Measurements from ENCODE around the gene GABARAP. TPM values are rescaled to one million over a fixed set of nuclear protein-coding genes. Genes with fewer than 3 reads are reported as not detected.

GABARAP gene
- total and polyA plus RNA-seq, 2 of the 8 experiments (the other 6 are each of a cell fraction or from before 2014, with no cell fraction given): 252 to 581 TPM

GRCh38 chr17:7290685-7291084, 48.4 kb upstream of the GABARAP start (continued):
- TF ChIP-seq CHD7 (IDR thresholded peaks at IDR 0.05; ENCODE audit: insufficient replicate concordance, low read length) (no peak), CBX5 (IDR thresholded peaks at IDR 0.05; ENCODE audit: low read depth, low read length) (no peak)
